PFSK-1 (cell line): ENCODE results near the gene TCF4.

Source experiments
- POLR2AphosphoS5 ChIP-seq: IDR thresholded peaks from 2 replicates; pipeline ENCODE4 v1.6.1; 2012; ENCODE audit warnings: low read depth, mild to moderate bottlenecking, control low read depth, low read length, moderate library complexity
- REST ChIP-seq, 2 experiments: IDR thresholded peaks; 2 replicates each; pipeline versions ENCODE4 v1.6.1 to v1.8.0; 2011 to 2012; ENCODE audit warnings: low read depth in 2 of 2, low read length in 2 of 2, control low read depth in 1 of 2, inconsistent platforms in 1 of 2, mild to moderate bottlenecking in 1 of 2, moderate library complexity in 1 of 2; ENCODE audit not compliant: insufficient read depth in 1 of 2
- TAF1 ChIP-seq: IDR thresholded peaks from 2 replicates; pipeline ENCODE4 v1.6.1; 2012; ENCODE audit warnings: low read length, control low read depth, borderline replicate concordance; ENCODE audit not compliant: insufficient read depth

GRCh38 chr18:55221622-55222021 lies 366.4 kb downstream of the TCF4 start:
- TF ChIP-seq REST (IDR thresholded peaks at IDR 0.05; ENCODE audit: insufficient read depth in 1 of 2, low read depth in 2 of 2, low read length in 2 of 2) (no peak), POLR2AphosphoS5 (no peak), TAF1 (no peak)
